Activated CD4-positive, CD25-positive, alpha-beta regulatory T cell treated with anti-CD3 and anti-CD28 coated beads, Interleukin-2, amount 50 U/mL, for 16 hours (primary cell): Measurements from ENCODE around the gene ZC3H18.
A peak's percentile ranks its signal among the peaks of the same experiment; 100 is the strongest.

Experiments
- DNase-seq: peaks from one replicate; pipeline ENCODE4 v3.0.0-alpha.2; 2020; ENCODE audit warnings: low read depth, low spot score

ZC3H18 gene

GRCh38 chr16:88532434-88533241, 37.6 kb upstream of the ZC3H18 start:
- no peak for DNase-seq

GRCh38 chr16:88533381-88533917, 36.8 kb upstream of the ZC3H18 start:
- DNase-seq = no peak

GRCh38 chr16:88533932-88534637, 36.1 kb upstream of the ZC3H18 start:
- DNase-seq = peak; percentile 66

- no peak for DNase-seq
Measured at GRCh38 chr16:88534638-88535190, 35.5 kb upstream of the ZC3H18 start.

GRCh38 chr16:88535191-88535856, 34.9 kb upstream of the ZC3H18 start:
- no peak for DNase-seq

- no peak for DNase-seq
Measured at GRCh38 chr16:88535857-88536222, 34.4 kb upstream of the ZC3H18 start.

- no peak for DNase-seq
Measured at GRCh38 chr16:88536510-88536909, 33.7 kb upstream of the ZC3H18 start.

- no peak for DNase-seq
Measured at GRCh38 chr16:88536971-88537751, 33.0 kb upstream of the ZC3H18 start.

- DNase-seq = no peak
Measured at GRCh38 chr16:88537859-88538258, 32.3 kb upstream of the ZC3H18 start.

GRCh38 chr16:88538366-88539060, 31.7 kb upstream of the ZC3H18 start:
- no peak for DNase-seq

- DNase-seq = no peak
Measured at GRCh38 chr16:88539261-88539651, 30.9 kb upstream of the ZC3H18 start.

- no peak for DNase-seq
Measured at GRCh38 chr16:88539652-88540345, 30.4 kb upstream of the ZC3H18 start.

- DNase-seq = no peak
Measured at GRCh38 chr16:88540346-88540977, 29.7 kb upstream of the ZC3H18 start.

GRCh38 chr16:88541831-88542616, 28.2 kb upstream of the ZC3H18 start:
- DNase-seq = no peak

- no peak for DNase-seq
Measured at GRCh38 chr16:88543230-88543813, 26.9 kb upstream of the ZC3H18 start.

- DNase-seq = no peak
Measured at GRCh38 chr16:88545781-88546180, 24.4 kb upstream of the ZC3H18 start.

- no peak for DNase-seq
Measured at GRCh38 chr16:88548131-88548874, 21.9 kb upstream of the ZC3H18 start.

GRCh38 chr16:88548985-88549384, 21.2 kb upstream of the ZC3H18 start:
- no peak for DNase-seq
